ENCODE results near the gene IQGAP2.

GRCh38 chr5:76406014-76406413 is 2.9 kb downstream of the IQGAP2 start:
- TF ChIP-seq ZNF221 (tag by site-specific recombination; IDR thresholded peaks at IDR 0.05; ENCODE audit: borderline replicate concordance) (no peak), ZBTB21 (tag by site-specific recombination; IDR thresholded peaks at IDR 0.05) (no peak), HOXA7 (CRISPR knock-in tag; IDR thresholded peaks at IDR 0.05; ENCODE audit: borderline replicate concordance) (no peak), TCF7L2 (IDR thresholded peaks at IDR 0.05; ENCODE audit: borderline replicate concordance, low read depth, low read length) (no peak), ZBTB49 (tag by site-specific recombination; IDR thresholded peaks at IDR 0.05; ENCODE audit: low read depth) (no peak)

Measured in HEK293 (cell line).